GM06990 (cell line): ENCODE data around the gene OMP.

Source experiments
- DNase-seq: peaks from one replicate; pipeline ENCODE4 v3.0.0-alpha.2; 2011; ENCODE audit not compliant: insufficient read length; ENCODE audit errors: extremely low read depth
- H3K27me3 ChIP-seq: replicated peaks from 2 replicates; pipeline ENCODE4 v1.6.0; 2011; ENCODE audit warnings: low read length; ENCODE audit not compliant: control insufficient read depth, insufficient read depth
- H3K36me3 ChIP-seq: 2 replicates; pipeline ENCODE4 v1.5.1; 2011; ENCODE audit warnings: low read length; ENCODE audit not compliant: control insufficient read depth, insufficient read depth
- H3K4me3 ChIP-seq: replicated peaks from 2 replicates; pipeline ENCODE4 v1.5.1; 2011; ENCODE audit warnings: low read depth, mild to moderate bottlenecking, control low read depth, low read length
- CTCF ChIP-seq: IDR thresholded peaks from 2 replicates; pipeline ENCODE4 v1.5.1; 2011; ENCODE audit warnings: low read length, control low read depth, mild to moderate bottlenecking, inconsistent platforms; ENCODE audit not compliant: insufficient read depth, poor library complexity, severe bottlenecking

Gene OMP

DNA sequence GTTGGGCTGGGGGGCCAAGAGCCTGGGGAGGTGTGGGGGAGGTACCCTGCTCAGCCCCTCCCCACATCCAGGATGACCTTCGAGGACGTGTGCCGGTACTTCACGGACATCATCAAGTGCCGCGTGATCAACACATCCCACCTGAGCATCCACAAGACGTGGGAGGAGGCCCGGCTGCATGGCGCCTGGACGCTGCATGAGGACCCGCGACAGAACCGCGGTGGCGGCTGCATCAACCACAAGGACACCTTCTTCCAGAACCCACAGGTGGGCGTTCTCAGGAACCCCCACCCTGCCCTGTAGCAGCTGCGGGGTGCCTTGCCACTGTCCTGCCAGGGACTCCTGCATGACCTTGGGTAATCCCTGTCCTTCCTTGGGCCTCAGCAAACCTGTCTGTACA is 15.4 kb downstream of the OMP start:
- H3K36me3 ChIP-seq: no peaks in the 10 kb centered on the region
- H3K27me3 ChIP-seq: no peaks in the 10 kb centered on the region; the same call in 1 of the 2 replicates
- no peak for DNase-seq
- no peak overlapping the region for H3K4me3 ChIP-seq
- no peak for TF ChIP-seq CTCF

- H3K27me3 ChIP-seq: no peaks in the 10 kb centered on the region; the same call in 1 of the 2 replicates
- H3K36me3 ChIP-seq: no peaks in the 10 kb centered on the region
- no peak for TF ChIP-seq CTCF
- no peak overlapping the region for H3K4me3 ChIP-seq
- DNase-seq: no peak
Measured at GRCh38 chr11:77118971-77119370, 16.3 kb downstream of the OMP start.

DNA sequence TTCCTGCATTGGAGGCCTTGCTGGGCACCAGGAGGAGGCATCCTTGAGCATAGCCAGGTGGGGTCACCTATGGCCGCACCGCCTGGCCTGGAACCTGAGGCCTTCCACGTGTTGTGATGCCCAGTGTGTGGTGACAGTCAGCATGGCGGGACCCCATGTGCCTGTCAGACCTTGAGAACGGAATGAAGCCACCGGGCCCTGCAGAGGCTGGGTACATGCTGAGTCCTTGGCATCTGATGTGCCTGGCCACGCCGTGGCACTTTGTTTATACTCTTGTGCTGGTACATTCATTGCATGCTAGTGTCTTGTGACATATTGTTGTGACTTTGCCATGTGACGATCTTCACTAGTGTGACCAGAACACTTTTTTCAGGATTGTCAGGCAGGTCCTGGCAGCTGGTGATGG is 16.9 kb downstream of the OMP start:
- DNase-seq: no peak
- H3K27me3 ChIP-seq: no peaks in the 10 kb centered on the region; the same call in 1 of the 2 replicates
- TF ChIP-seq CTCF: no peak
- H3K36me3 ChIP-seq: no peaks in the 10 kb centered on the region
- H3K4me3 ChIP-seq: no peak overlapping the region

DNA sequence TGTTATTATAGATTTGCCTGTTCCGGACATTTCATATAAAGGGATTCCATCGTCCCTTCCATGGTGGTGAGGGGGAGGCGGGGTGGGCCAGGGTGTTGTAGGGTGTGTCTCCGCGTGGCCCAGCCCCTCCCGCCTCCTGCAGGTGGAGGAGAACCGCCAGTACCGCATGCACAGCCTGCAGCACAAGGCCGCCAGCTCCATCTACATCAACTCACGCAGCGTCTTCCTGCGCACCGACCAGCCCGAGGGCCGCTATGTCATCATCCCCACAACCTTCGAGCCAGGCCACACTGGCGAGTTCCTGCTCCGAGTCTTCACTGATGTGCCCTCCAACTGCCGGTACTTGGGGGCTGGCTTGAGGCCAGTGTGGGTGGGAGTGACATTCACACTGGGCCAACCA is 17.9 kb downstream of the OMP start:
- no peak for DNase-seq
- H3K36me3 ChIP-seq: no peaks in the 10 kb centered on the region
- no peak for TF ChIP-seq CTCF
- no peaks in the 10 kb centered on the region; the same call in 1 of the 2 replicates for H3K27me3 ChIP-seq
- H3K4me3 ChIP-seq: no peak overlapping the region

- TF ChIP-seq CTCF: no peak
- Histone ChIP-seq H3K27me3 (no peaks in the 10 kb centered on the region; the same call in 1 of the 2 replicates), H3K36me3 (no peaks in the 10 kb centered on the region), H3K4me3 (no peak overlapping the region)
- no peak for DNase-seq
Measured at GRCh38 chr11:77121096-77121640, 18.5 kb downstream of the OMP start.
